Mesenchymal stem cell (in vitro differentiated cells and primary cell): ENCODE results near the gene SERPINA12.

ENCODE experiments used
- DNase-seq: peaks from one replicate; pipeline ENCODE4 v3.0.0-alpha.2; 2013
- H2AFZ ChIP-seq: one replicate; pipeline ENCODE4 v1.6.1; 2013; ENCODE audit warnings: low read depth, mild to moderate bottlenecking, control low read depth, inconsistent platforms, low read length, moderate library complexity
- H2AK5ac ChIP-seq: 2 replicates; pipeline ENCODE4 v1.6.1; 2013; ENCODE audit warnings: low read length, moderate library complexity, mild to moderate bottlenecking, inconsistent platforms; ENCODE audit not compliant: severe bottlenecking
- H2BK120ac ChIP-seq: one replicate; pipeline ENCODE4 v1.6.1; 2013; ENCODE audit warnings: low read depth, mild to moderate bottlenecking, inconsistent platforms, low read length, moderate library complexity
- H2BK12ac ChIP-seq, 2 experiments: one replicate each; pipeline ENCODE4 v1.6.1; 2013; ENCODE audit warnings: inconsistent platforms in 2 of 2, low read length in 2 of 2, mild to moderate bottlenecking in 2 of 2, moderate library complexity in 2 of 2, control low read depth in 1 of 2
- H2BK15ac ChIP-seq: one replicate; pipeline ENCODE4 v1.6.1; 2013; ENCODE audit warnings: mild to moderate bottlenecking, low read depth, inconsistent platforms; ENCODE audit not compliant: poor library complexity, severe bottlenecking
- H2BK5ac ChIP-seq: 2 replicates; pipeline ENCODE4 v1.6.1; 2013; ENCODE audit warnings: low read depth, mild to moderate bottlenecking, low read length, control low read depth, inconsistent platforms; ENCODE audit not compliant: poor library complexity, severe bottlenecking
- H3K14ac ChIP-seq, 2 experiments: one replicate each; pipeline ENCODE4 v1.6.1; 2013; ENCODE audit warnings: inconsistent platforms in 2 of 2, low read length in 2 of 2, control low read depth in 1 of 2, mild to moderate bottlenecking in 1 of 2, moderate library complexity in 1 of 2
- H3K18ac ChIP-seq, 2 experiments: one replicate each; pipeline ENCODE4 v1.6.1; 2013; ENCODE audit warnings: inconsistent platforms in 2 of 2, low read length in 2 of 2, control low read depth in 1 of 2, low read depth in 1 of 2, mild to moderate bottlenecking in 1 of 2
- H3K23ac ChIP-seq, 2 experiments: one replicate each; pipeline ENCODE4 v1.6.1; 2013; ENCODE audit warnings: inconsistent platforms in 2 of 2, low read length in 2 of 2, mild to moderate bottlenecking in 2 of 2, moderate library complexity in 2 of 2, control low read depth in 1 of 2
- H3K27ac ChIP-seq: 2 replicates; pipeline ENCODE4 v1.5.1; 2013; ENCODE audit warnings: mild to moderate bottlenecking, moderate library complexity, low read length, control low read depth, inconsistent platforms; ENCODE audit not compliant: poor library complexity, severe bottlenecking
- H3K27me3 ChIP-seq, 2 experiments: 2 replicates each; pipeline versions ENCODE4 v1.6.1 to v1.7.0; 2013; ENCODE audit warnings: low read length in 2 of 2, mild to moderate bottlenecking in 2 of 2, moderate library complexity in 2 of 2, control low read depth in 1 of 2, inconsistent platforms in 1 of 2; ENCODE audit not compliant: control insufficient read depth in 1 of 2, insufficient read depth in 1 of 2
- H3K36me3 ChIP-seq, 2 experiments: 2 replicates each; pipeline versions ENCODE4 v1.6.1 to v1.7.0; 2013; ENCODE audit warnings: low read length in 2 of 2, control low read depth in 1 of 2, inconsistent platforms in 1 of 2, low read depth in 1 of 2, mild to moderate bottlenecking in 1 of 2; ENCODE audit not compliant: insufficient read depth in 2 of 2, control insufficient read depth in 1 of 2
- H3K4ac ChIP-seq, 2 experiments: one replicate each; pipeline ENCODE4 v1.6.1; 2013; ENCODE audit warnings: inconsistent platforms in 2 of 2, low read length in 2 of 2, mild to moderate bottlenecking in 2 of 2, moderate library complexity in 2 of 2, control low read depth in 1 of 2, low read depth in 1 of 2
- H3K4me1 ChIP-seq: 2 replicates; pipeline ENCODE4 v1.6.1; 2013; ENCODE audit warnings: low read depth, low read length, control low read depth; ENCODE audit not compliant: control insufficient read depth, insufficient read depth
- H3K4me2 ChIP-seq: 2 replicates; pipeline ENCODE4 v1.6.1; 2013; ENCODE audit warnings: low read length, mild to moderate bottlenecking, inconsistent platforms; ENCODE audit not compliant: poor library complexity, severe bottlenecking
- H3K4me3 ChIP-seq, 2 experiments: 2 replicates each; pipeline versions ENCODE4 v1.5.1 to v1.7.0; 2013; ENCODE audit warnings: low read length in 2 of 2, mild to moderate bottlenecking in 2 of 2, control low read depth in 1 of 2, low read depth in 1 of 2; ENCODE audit not compliant: insufficient read depth in 1 of 2
- H3K79me1 ChIP-seq: replicated peaks from 2 replicates; pipeline ENCODE4 v1.6.1; 2013; ENCODE audit warnings: mild to moderate bottlenecking, control low read depth, low read length, inconsistent platforms; ENCODE audit not compliant: poor library complexity, severe bottlenecking
- H3K9ac ChIP-seq: 2 replicates; pipeline ENCODE4 v1.7.0; 2013; ENCODE audit warnings: mild to moderate bottlenecking, low read length, moderate library complexity
- H3K9me3 ChIP-seq: 2 replicates; pipeline ENCODE4 v1.7.0; 2013; ENCODE audit warnings: mild to moderate bottlenecking, low read length; ENCODE audit not compliant: control insufficient read depth
- H4K8ac ChIP-seq: one replicate; pipeline ENCODE4 v1.6.1; 2013; ENCODE audit warnings: inconsistent platforms, mild to moderate bottlenecking, low read length, moderate library complexity
- H4K91ac ChIP-seq: one replicate; pipeline ENCODE4 v1.6.1; 2013; ENCODE audit warnings: mild to moderate bottlenecking, low read length, inconsistent platforms
- WGBS: methylation state at CpG from one replicate; pipeline ENCODE4 v1.1.7; 2013; ENCODE audit warnings: mixed read lengths; 5-methylcytosine and 5-hydroxymethylcytosine counted together

Gene SERPINA12

DNA sequence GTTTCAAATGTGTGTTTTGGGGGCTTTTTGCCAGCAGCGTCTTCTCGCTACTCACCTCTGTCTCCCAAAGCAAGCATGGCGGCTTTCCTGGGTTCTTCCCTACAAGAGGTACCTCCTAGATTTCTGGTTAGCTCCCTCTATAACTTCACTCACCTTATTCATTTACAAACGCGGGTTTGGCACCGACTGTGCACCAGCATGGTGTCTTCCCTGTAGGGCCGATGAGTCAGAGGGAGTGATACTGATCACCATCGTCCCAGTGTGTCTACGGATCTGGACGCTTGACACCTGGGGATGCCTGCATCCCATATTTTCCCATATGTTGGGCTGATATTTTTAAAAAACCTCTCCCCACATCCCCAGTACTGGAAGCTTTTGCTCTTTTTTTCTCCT is 8.0 kb upstream of the SERPINA12 start:
- H3K9ac ChIP-seq, result no peak overlapping the region
- no peak for DNase-seq
- no peak overlapping the region for H3K4me2 ChIP-seq
- no peak overlapping the region for H2BK5ac ChIP-seq
- no peak overlapping the region for H2AK5ac ChIP-seq
- peaks cover 4 to 48% of the 10 kb centered on the region in 2 experiments for H3K27me3 ChIP-seq
- H4K91ac ChIP-seq, result no peak overlapping the region
- no peak overlapping the region for H2AFZ ChIP-seq
- H3K18ac ChIP-seq, result no peak overlapping the region
- 59% methylated on average over 8 of the region's 10 CpGs for WGBS
- no peaks in the 10 kb centered on the region for H3K36me3 ChIP-seq
- H3K79me1 ChIP-seq, result no peaks in the 10 kb centered on the region
- H3K4me3 ChIP-seq, result no peak overlapping the region
- H3K23ac ChIP-seq, result no peak overlapping the region
- H3K4me1 ChIP-seq, result no peaks in the 10 kb centered on the region
- no peaks in the 10 kb centered on the region for H3K9me3 ChIP-seq
- no peak overlapping the region for H3K4ac ChIP-seq
- no peak overlapping the region for H2BK120ac ChIP-seq
- no peak overlapping the region for H2BK12ac ChIP-seq
- H3K14ac ChIP-seq, result no peak overlapping the region
- no peak overlapping the region for H4K8ac ChIP-seq
- H3K27ac ChIP-seq, result no peak overlapping the region
- H2BK15ac ChIP-seq, result no peak overlapping the region

DNA sequence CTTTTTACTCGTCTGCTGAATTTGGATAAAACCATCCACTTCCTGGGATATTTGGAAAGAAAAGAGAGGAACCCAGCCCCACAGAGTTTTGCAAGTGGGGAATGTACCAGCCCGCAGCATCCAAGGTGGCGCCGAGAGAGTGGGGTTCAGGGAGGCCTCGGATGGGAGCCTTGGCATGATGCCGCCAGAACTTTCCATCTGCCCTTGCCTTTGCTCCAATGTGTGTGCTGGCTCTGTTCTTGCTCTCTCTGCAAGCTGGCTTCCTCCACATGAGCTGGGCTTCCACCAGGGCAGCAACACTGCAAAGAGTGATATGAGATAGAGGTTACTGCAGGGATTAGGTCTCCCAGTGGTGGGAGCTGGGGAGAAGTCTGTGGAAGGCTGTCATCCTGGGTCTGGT is 6.6 kb upstream of the SERPINA12 start:
- H3K79me1 ChIP-seq, result no peaks in the 10 kb centered on the region
- no peak overlapping the region for H2BK12ac ChIP-seq
- H3K9ac ChIP-seq, result no peak overlapping the region
- H2AK5ac ChIP-seq, result no peak overlapping the region
- no peaks in the 10 kb centered on the region for H3K9me3 ChIP-seq
- no peaks in the 10 kb centered on the region for H3K4me1 ChIP-seq
- no peak overlapping the region for H2BK120ac ChIP-seq
- H3K27ac ChIP-seq, result no peak overlapping the region
- no peak overlapping the region for H2BK5ac ChIP-seq
- no peak overlapping the region for H2AFZ ChIP-seq
- no peak overlapping the region for H2BK15ac ChIP-seq
- H3K18ac ChIP-seq, result no peak overlapping the region
- H3K14ac ChIP-seq, result no peak overlapping the region
- no peak overlapping the region for H4K8ac ChIP-seq
- no peak overlapping the region for H3K4ac ChIP-seq
- no peak for DNase-seq
- no peak overlapping the region for H4K91ac ChIP-seq
- no peaks in the 10 kb centered on the region for H3K36me3 ChIP-seq
- peaks cover 4 to 48% of the 10 kb centered on the region in 2 experiments for H3K27me3 ChIP-seq
- no peak overlapping the region for H3K4me2 ChIP-seq
- H3K23ac ChIP-seq, result no peak overlapping the region
- 95% methylated on average over 6 of the region's 6 CpGs for WGBS
- no peak overlapping the region for H3K4me3 ChIP-seq

DNA sequence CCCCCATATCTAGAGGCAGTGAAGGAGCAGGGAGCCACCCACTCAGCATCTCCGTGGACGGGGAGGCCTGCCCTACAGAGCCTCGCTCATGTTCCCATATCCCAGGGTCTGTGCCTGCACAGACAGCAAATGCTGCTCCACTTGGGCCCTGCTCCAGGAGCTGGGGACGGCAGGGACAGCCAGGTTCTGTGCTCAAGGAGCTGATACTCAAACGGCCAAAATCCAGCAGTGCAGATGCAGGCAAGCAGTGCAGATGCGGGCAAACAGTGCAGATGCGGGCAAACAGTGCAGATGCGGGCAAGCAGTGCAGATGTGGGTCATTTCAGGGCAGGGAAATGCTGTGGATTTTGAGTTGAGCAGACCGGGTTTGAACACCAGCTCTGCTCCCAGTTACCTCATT is 6.2 kb upstream of the SERPINA12 start:
- Histone ChIP-seq H3K27me3 (peaks cover 4 to 48% of the 10 kb centered on the region in 2 experiments), H2BK120ac (no peak overlapping the region), H3K4me3 (no peak overlapping the region), H3K27ac (no peak overlapping the region), H2AFZ (no peak overlapping the region), H3K18ac (no peak overlapping the region), H2AK5ac (no peak overlapping the region), H3K4ac (no peak overlapping the region), H2BK5ac (no peak overlapping the region), H3K79me1 (no peaks in the 10 kb centered on the region), H2BK12ac (no peak overlapping the region), H3K9ac (no peak overlapping the region), H3K4me2 (no peak overlapping the region), H2BK15ac (no peak overlapping the region), H3K9me3 (no peaks in the 10 kb centered on the region), H3K14ac (no peak overlapping the region), H3K4me1 (no peaks in the 10 kb centered on the region), H3K23ac (no peak overlapping the region), H3K36me3 (no peaks in the 10 kb centered on the region), H4K91ac (no peak overlapping the region), H4K8ac (no peak overlapping the region)
- no peak for DNase-seq
- 84% methylated on average over 8 of the region's 9 CpGs for WGBS

DNA sequence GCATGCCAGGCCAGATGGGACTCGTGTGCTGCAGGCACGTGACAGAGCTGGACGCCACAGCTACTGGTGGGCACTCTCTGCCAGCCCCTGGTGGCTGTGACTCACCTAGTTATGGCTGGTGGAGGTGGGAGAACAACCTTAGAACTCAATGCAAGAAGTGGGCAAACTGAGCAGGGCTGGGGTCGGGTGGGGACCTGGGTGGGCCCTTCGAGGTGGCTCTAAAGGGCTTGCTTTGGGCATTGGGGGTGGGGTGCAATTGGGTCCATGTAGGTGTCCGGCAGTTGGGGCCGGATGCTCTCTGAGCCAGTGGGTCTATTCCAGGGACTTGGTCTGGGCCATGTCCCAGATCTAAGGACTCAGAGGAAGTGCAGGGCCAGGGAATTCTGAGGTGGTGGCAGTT is 5.1 kb upstream of the SERPINA12 start:
- no peak overlapping the region for H3K4ac ChIP-seq
- H2AK5ac ChIP-seq, result no peak overlapping the region
- H3K23ac ChIP-seq, result no peak overlapping the region

More for the DNA sequence above, 5.1 kb upstream of the SERPINA12 start:
- H3K9me3 ChIP-seq, result no peaks in the 10 kb centered on the region
- H2BK5ac ChIP-seq, result no peak overlapping the region
- no peaks in the 10 kb centered on the region for H3K36me3 ChIP-seq
- no peak overlapping the region for H2AFZ ChIP-seq
- H3K9ac ChIP-seq, result no peak overlapping the region
- no peak overlapping the region for H4K8ac ChIP-seq
- DNase-seq, result no peak
- peaks cover 4 to 48% of the 10 kb centered on the region in 2 experiments for H3K27me3 ChIP-seq
- H4K91ac ChIP-seq, result no peak overlapping the region
- no peak overlapping the region for H3K27ac ChIP-seq
- H3K79me1 ChIP-seq, result no peaks in the 10 kb centered on the region
- H3K18ac ChIP-seq, result no peak overlapping the region
- no peaks in the 10 kb centered on the region for H3K4me1 ChIP-seq
- no peak overlapping the region for H2BK12ac ChIP-seq
- no peak overlapping the region for H3K4me3 ChIP-seq
- WGBS, result 60% methylated on average over 7 of the region's 7 CpGs
- no peak overlapping the region for H2BK15ac ChIP-seq
- no peak overlapping the region for H3K14ac ChIP-seq
- no peak overlapping the region for H3K4me2 ChIP-seq
- H2BK120ac ChIP-seq, result no peak overlapping the region
